HEK293T (cell line): ENCODE data around the gene DTHD1.

Experiments
- ARNT ChIP-seq: fragments of 450-650 bp; IDR thresholded peaks from 2 replicates; pipeline ENCODE4 v1.6.1; 2017; ENCODE audit warnings: mild to moderate bottlenecking
- L3MBTL2 ChIP-seq: fragments of 450-650 bp; conservative IDR thresholded peaks from 2 replicates; pipeline ENCODE4 v1.6.1; 2016; ENCODE audit warnings: mild to moderate bottlenecking
- TARDBP ChIP-seq: fragments of 450-650 bp; IDR thresholded peaks from 2 replicates; pipeline ENCODE4 v1.6.1; 2016

- TF ChIP-seq ARNT (no peak), TARDBP (no peak), L3MBTL2 (no peak)
These were observed 19.7 kb downstream of the DTHD1 start for GRCh38 chr4:36301127-36301526.
